GM19193 (cell line): ENCODE measurements around the gene ESRRA.

Experiments
- POLR2A ChIP-seq: IDR thresholded peaks from 4 replicates; pipeline ENCODE4 v1.6.1; 2011; ENCODE audit not compliant: insufficient read depth, insufficient read length; ENCODE audit errors: extremely low read depth

ESRRA gene

DNA sequence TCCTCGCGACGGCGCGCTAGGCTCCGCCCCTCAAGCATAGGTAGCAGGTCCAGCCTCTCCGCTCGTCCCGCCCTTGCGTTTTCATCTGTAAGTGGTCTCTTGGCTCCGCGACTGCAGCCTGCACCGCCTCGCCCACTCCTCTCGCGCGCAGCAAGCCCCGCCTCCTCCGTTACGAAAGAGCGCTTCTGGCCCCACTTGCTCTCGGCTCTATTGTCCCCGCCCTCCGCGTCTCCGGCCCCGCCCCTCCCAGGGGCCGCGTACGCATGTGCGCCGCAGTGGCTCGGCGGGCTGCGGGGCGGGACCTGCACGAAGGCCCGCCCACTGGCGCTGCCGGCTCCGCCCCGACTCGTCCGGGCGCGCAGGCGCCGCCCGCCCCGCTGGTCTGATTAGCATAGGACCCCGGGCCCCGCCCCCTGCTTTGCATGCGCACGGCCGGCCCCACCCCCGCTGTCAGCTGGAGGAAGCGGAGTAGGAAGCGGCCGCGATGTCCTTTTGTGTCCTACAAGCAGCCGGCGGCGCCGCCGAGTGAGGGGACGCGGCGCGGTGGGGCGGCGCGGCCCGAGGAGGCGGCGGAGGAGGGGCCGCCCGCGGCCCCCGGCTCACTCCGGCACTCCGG, at the start of gene ESRRA:
Gene ESRRA, plus strand, starts transcription at position 450 of the 616 bp plus-strand sequence. CDS start 1,656 bp downstream, outside the sequence.
- TF ChIP-seq POLR2A, result peak; percentile 68

DNA sequence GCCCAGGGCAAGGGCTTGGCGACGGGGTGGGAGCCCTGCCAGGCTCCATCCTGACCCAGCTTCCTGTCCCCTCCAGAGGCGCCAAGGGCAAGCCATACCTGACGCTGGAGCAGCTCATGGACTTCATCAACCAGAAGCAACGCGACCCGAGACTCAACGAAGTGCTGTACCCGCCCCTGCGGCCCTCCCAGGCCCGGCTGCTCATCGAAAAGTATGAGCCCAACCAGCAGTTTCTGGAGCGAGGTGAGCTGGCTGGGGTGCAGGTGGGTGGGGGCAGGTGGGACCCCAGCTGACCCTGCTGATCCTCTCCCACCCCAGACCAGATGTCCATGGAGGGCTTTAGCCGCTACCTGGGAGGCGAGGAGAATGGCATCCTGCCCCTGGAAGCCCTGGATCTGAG, 49.0 kb upstream of the ESRRA start:
- no peak for TF ChIP-seq POLR2A

- TF ChIP-seq POLR2A, result no peak
These were observed 47.0 kb upstream of the ESRRA start for GRCh38 chr11:64258356-64258755.

DNA sequence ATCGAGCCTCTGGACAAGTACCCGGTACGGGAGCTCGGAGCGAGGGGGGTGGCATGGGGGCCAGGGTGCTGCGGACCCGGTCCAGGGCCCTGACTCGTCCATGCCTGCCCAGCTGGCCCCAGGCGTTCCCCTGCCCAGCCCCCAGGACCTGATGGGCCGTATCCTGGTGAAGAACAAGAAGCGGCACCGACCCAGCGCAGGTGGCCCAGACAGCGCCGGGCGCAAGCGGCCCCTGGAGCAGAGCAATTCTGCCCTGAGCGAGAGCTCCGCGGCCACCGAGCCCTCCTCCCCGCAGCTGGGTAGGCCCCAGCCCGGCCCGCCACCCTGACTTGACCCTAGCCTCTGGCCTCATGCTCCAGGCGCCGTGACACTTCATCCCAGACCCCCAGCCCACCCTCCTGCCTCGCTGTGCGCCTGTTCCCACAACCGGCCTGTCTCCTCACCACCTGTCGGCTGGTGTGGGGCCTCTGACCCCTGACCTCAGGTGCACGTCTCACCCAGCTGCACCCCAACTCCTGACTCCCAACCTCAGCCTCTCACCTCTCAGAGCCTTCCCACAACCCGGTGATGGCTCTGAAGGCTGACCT, 46.3 kb upstream of the ESRRA start:
- TF ChIP-seq POLR2A, result no peak

DNA sequence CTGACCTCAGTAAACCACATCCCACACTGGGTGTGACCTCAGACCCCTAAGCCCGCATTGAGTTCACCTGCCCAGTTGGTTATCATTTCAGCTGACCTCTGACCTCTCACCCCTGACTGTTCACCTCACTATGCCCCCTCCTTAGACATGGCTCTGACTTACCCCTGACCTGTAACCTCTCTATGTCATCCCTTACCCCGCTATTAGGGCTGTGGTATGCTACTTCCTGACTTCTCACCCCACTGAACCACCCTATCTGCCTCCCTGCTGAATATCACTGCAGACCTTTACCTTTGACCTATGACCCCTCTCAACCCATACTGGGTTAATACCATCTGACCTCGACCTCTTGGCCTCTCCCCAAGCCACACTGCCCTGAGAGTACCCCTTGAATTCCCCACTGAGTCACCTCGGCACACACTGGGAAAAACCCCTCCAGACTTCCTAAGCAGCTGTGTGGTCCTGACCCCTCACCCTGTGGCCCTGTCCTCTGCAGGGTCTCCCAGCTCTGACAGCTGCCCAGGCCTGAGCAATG, 45.7 kb upstream of the ESRRA start:
- no peak for TF ChIP-seq POLR2A

DNA sequence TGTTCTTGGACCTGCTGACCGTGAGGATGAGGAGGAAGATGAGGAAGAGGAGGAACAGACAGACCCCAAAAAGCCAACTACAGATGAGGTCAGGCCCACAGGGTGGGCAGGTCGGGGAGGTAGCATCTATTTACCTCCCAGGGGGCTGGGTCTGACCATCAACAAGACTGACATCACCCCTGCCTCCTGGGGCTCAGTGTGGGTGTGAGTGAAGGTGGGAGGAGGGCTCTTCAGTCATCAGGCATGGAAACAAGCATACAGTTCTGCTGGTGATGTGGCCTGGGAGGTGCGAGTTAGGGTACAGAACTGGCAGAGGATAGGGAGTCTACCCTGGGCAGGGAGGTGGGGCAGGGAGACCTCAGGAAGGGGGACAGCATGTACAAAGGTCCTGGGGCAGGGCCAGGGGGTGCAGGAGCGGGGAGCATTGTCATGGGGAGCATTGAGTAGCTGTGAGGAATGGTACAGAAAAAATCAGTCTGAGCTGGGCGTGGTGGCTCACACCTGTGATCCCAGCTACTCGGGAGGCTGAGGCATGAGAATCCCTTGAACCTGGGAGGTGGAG, 45.1 kb upstream of the ESRRA start:
- TF ChIP-seq POLR2A, result no peak

- TF ChIP-seq POLR2A, result no peak
These were observed 43.7 kb upstream of the ESRRA start for GRCh38 chr11:64261556-64262080.

DNA sequence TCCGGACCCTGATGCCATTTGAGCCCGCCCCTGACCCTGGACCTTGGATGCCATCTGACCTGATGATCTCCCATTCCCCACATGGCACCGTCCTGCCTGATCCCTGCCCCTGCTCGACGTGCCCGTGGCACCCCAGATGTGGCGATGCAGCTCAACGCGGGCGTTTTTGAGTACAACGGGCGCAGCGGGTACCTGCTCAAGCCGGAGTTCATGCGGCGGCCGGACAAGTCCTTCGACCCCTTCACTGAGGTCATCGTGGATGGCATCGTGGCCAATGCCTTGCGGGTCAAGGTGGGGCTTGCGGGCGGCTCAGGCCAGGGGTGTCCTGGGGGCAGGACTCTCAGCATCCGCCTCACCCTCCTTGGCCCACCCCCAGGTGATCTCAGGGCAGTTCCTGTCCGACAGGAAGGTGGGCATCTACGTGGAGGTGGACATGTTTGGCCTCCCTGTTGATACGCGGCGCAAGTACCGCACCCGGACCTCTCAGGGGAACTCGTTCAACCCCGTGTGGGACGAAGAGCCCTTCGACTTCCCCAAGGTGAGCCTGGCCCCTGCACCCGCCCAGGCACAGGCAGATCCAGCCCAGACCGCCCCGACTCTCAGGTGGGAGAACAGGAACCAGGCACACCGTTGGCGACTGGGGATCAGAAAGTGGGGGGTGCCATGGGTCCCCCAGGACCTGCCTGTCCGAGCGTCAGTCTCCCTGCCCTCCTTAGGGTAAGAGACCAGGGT, 42.9 kb upstream of the ESRRA start:
- no peak for TF ChIP-seq POLR2A

DNA sequence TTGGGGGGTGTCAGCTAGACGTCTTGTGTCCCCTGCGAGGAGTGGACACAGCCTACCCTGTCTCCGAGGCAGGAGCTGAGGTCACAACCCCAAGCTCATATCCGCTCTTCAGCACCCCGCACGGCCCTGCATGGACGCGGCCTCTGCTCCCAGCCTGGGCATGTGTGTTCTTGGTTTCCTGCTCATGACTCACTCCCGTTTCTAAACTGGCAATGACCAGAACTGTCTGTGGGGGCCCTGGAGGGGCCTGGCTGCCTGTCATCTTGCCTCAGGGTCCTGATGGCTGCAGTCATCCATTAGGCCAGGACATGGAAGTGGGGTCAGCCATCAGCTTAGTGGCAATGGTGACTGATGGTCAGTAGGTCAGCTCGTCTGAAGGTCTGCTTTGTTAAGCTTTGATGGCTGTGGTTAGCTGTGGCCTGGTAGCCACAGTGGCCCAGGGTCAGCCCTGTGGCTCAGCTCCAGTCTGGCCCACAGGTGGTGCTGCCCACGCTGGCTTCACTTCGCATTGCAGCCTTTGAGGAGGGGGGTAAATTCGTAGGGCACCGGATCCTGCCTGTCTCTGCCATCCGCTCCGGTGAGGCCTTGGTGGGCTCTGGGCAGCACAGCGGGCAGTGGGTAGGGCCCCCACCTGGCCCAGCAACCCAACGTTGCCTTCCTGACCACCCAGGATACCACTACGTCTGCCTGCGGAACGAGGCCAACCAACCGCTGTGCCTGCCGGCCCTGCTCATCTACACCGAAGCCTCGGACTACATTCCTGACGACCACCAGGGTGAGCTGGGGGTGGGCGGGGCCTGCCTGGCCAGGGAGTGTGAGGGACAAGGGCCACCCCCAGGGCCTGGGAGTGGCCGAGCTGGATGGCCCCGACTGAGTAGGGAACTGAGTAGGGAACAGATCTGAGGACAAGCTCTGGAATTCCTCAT, 42.0 kb upstream of the ESRRA start:
- TF ChIP-seq POLR2A, result no peak

DNA sequence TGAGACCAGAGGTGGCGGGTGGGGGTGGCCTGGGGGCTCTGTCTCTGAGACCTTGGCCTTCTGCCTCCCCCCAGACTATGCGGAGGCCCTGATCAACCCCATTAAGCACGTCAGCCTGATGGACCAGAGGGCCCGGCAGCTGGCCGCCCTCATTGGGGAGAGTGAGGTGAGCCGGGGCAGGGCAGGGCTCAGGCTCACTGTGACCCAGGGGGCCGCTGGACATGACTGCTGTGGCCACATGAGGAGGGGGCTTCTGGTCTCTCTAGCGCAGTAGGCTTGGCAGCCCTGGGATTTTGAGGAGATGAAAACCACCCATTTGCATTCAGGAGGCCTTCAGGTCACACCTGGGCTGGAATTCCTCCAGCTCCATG, 41.4 kb upstream of the ESRRA start:
- no peak for TF ChIP-seq POLR2A

DNA sequence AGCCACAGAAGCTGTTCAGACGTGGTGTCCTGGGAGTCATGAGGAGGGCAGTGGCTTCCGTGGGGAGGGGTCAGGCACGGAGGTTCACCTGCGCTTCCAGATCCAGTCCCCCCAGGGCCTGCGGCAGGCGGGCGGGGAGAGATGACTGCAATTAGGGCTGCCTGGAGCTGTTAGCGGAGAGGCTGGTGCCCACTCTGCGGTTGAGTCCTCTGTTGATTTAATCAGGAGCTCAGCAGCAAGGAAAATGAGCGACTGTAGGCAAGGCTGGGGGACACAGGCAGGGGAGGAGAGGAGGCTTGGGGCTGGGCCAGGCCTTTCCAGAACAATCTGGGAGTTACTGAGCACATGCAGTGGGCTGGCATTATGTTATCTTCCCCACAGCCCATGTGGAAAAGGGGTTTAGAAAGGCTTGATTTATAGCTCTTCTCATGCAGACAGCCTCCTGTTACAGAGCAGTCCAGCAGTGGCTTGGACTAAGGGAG, 40.9 kb upstream of the ESRRA start:
- TF ChIP-seq POLR2A, result no peak

GRCh38 chr11:64265176-64266160, 39.9 kb upstream of the ESRRA start:
- no peak for TF ChIP-seq POLR2A

DNA sequence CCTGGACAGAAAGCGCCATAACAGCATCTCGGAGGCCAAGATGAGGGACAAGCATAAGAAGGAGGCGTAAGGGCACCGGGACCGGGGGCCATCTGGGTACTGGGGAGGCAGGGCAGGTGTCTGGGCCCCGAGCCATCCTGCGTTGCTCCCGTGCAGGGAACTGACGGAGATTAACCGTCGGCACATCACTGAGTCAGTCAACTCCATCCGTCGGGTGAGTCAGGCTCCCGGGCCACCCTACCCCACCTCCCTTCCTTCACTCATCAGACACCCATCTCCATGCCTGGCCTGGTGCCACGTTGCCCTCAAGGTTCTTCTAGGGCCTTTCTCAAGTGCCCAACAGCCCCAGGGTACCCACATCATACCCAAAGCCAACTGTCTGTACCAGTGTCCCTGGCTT, 39.0 kb upstream of the ESRRA start:
- TF ChIP-seq POLR2A, result no peak
